ENCODE results near the gene BARHL1. TPM values are rescaled to one million over a fixed set of nuclear protein-coding genes. Genes with fewer than 3 reads are reported as not detected.
A peak's percentile ranks its signal among the peaks of the same experiment; 100 is the strongest.

The BARHL1 gene
- 0.52 TPM for polyA plus RNA-seq (2013, experiment 1 of 2)
- polyA plus RNA-seq (2013, experiment 2 of 2), result 0.51 TPM

GRCh38 chr9:132582276-132582785 is at the start of gene BARHL1:
Gene BARHL1, plus strand, starts transcription at chr9:132582606. Its CDS starts 192 bp downstream, at chr9:132582798.
- no peaks in the 10 kb centered on the region for H3K36me3 ChIP-seq (ENCODE audit: control insufficient read depth, insufficient read depth, low read length)
- 2 to 6% methylated on average over 17 to 30 of the region's 36 CpGs for WGBS, 2 experiments (ENCODE audit: insufficient coverage in 2 of 2)
- H3K4me3 ChIP-seq (ENCODE audit: extremely low read depth, insufficient read depth, low read length, poor library complexity, severe bottlenecking), result peak within 1 kb of the TSS; percentile 16

GRCh38 chr9:132534832-132535231 is 47.6 kb upstream of the BARHL1 start:
- peaks cover 9% of the 10 kb centered on the region for H3K9me3 ChIP-seq (ENCODE audit: control insufficient read depth, low read length)
- 67 to 88% methylated on average over 2 of the region's 2 CpGs for WGBS, 2 experiments (ENCODE audit: insufficient coverage in 2 of 2)

More at GRCh38 chr9:132582276-132582785, at the start of gene BARHL1:
- H3K9me3 ChIP-seq (ENCODE audit: control insufficient read depth, low read length), result no peaks in the 10 kb centered on the region
- peaks cover 39% of the 10 kb centered on the region for H3K4me1 ChIP-seq (ENCODE audit: control insufficient read depth, insufficient read depth, low read length, poor library complexity, severe bottlenecking)
- H3K27ac ChIP-seq (ENCODE audit: low read depth, low read length, severe bottlenecking), result no peak within 1 kb of the TSS

GRCh38 chr9:132536124-132536523 is 46.3 kb upstream of the BARHL1 start:
- Histone ChIP-seq H3K27ac (ENCODE audit: low read depth, low read length, severe bottlenecking) (no peak overlapping the region), H3K4me3 (ENCODE audit: extremely low read depth, insufficient read depth, low read length, poor library complexity, severe bottlenecking) (no peak overlapping the region), H3K9me3 (ENCODE audit: control insufficient read depth, low read length) (peaks cover 9% of the 10 kb centered on the region), H3K36me3 (ENCODE audit: control insufficient read depth, insufficient read depth, low read length) (no peaks in the 10 kb centered on the region), H3K4me1 (ENCODE audit: control insufficient read depth, insufficient read depth, low read length, poor library complexity, severe bottlenecking) (no peaks in the 10 kb centered on the region)
- no CpG with 5 or more reads among the region's 1 CpG for WGBS, 2 experiments (ENCODE audit: insufficient coverage in 2 of 2)

More at GRCh38 chr9:132534832-132535231, 47.6 kb upstream of the BARHL1 start:
- no peaks in the 10 kb centered on the region for H3K36me3 ChIP-seq (ENCODE audit: control insufficient read depth, insufficient read depth, low read length)
- H3K4me3 ChIP-seq (ENCODE audit: extremely low read depth, insufficient read depth, low read length, poor library complexity, severe bottlenecking), result no peak overlapping the region
- no peaks in the 10 kb centered on the region for H3K4me1 ChIP-seq (ENCODE audit: control insufficient read depth, insufficient read depth, low read length, poor library complexity, severe bottlenecking)
- no peak overlapping the region for H3K27ac ChIP-seq (ENCODE audit: low read depth, low read length, severe bottlenecking)

GRCh38 chr9:132537352-132537751 is 45.1 kb upstream of the BARHL1 start:
- 87% methylated on average over 9 to 10 of the region's 12 CpGs for whole genome bisulfite sequencing, 2 experiments (ENCODE audit: insufficient coverage in 2 of 2)
- H3K4me3 ChIP-seq (ENCODE audit: extremely low read depth, insufficient read depth, low read length, poor library complexity, severe bottlenecking), result no peak overlapping the region
- H3K9me3 ChIP-seq (ENCODE audit: control insufficient read depth, low read length), result peaks cover 9% of the 10 kb centered on the region
- no peaks in the 10 kb centered on the region for H3K4me1 ChIP-seq (ENCODE audit: control insufficient read depth, insufficient read depth, low read length, poor library complexity, severe bottlenecking)
- H3K36me3 ChIP-seq (ENCODE audit: control insufficient read depth, insufficient read depth, low read length), result no peaks in the 10 kb centered on the region
- H3K27ac ChIP-seq (ENCODE audit: low read depth, low read length, severe bottlenecking), result no peak overlapping the region

GRCh38 chr9:132538071-132538470 is 44.3 kb upstream of the BARHL1 start:
- no peaks in the 10 kb centered on the region for H3K4me1 ChIP-seq (ENCODE audit: control insufficient read depth, insufficient read depth, low read length, poor library complexity, severe bottlenecking)
- H3K36me3 ChIP-seq (ENCODE audit: control insufficient read depth, insufficient read depth, low read length), result no peaks in the 10 kb centered on the region
- H3K27ac ChIP-seq (ENCODE audit: low read depth, low read length, severe bottlenecking), result no peak overlapping the region
- peaks cover 9% of the 10 kb centered on the region for H3K9me3 ChIP-seq (ENCODE audit: control insufficient read depth, low read length)
- 90 to 93% methylated on average over 8 of the region's 8 CpGs for WGBS, 2 experiments (ENCODE audit: insufficient coverage in 2 of 2)
- no peak overlapping the region for H3K4me3 ChIP-seq (ENCODE audit: extremely low read depth, insufficient read depth, low read length, poor library complexity, severe bottlenecking)

GRCh38 chr9:132539096-132539495 is 43.3 kb upstream of the BARHL1 start:
- 93 to 94% methylated on average over 6 to 7 of the region's 7 CpGs for WGBS, 2 experiments (ENCODE audit: insufficient coverage in 2 of 2)
- Histone ChIP-seq H3K27ac (ENCODE audit: low read depth, low read length, severe bottlenecking) (no peak overlapping the region), H3K9me3 (ENCODE audit: control insufficient read depth, low read length) (peaks cover 6% of the 10 kb centered on the region), H3K36me3 (ENCODE audit: control insufficient read depth, insufficient read depth, low read length) (no peaks in the 10 kb centered on the region), H3K4me1 (ENCODE audit: control insufficient read depth, insufficient read depth, low read length, poor library complexity, severe bottlenecking) (no peaks in the 10 kb centered on the region), H3K4me3 (ENCODE audit: extremely low read depth, insufficient read depth, low read length, poor library complexity, severe bottlenecking) (no peak overlapping the region)

- H3K9me3 ChIP-seq (ENCODE audit: control insufficient read depth, low read length), result no peaks in the 10 kb centered on the region
- no peak overlapping the region for H3K4me3 ChIP-seq (ENCODE audit: extremely low read depth, insufficient read depth, low read length, poor library complexity, severe bottlenecking)
- no peak overlapping the region for H3K27ac ChIP-seq (ENCODE audit: low read depth, low read length, severe bottlenecking)
- H3K36me3 ChIP-seq (ENCODE audit: control insufficient read depth, insufficient read depth, low read length), result no peaks in the 10 kb centered on the region
- WGBS, 2 experiments (ENCODE audit: insufficient coverage in 2 of 2), result 87% methylated on average over 4 to 6 of the region's 8 CpGs
- H3K4me1 ChIP-seq (ENCODE audit: control insufficient read depth, insufficient read depth, low read length, poor library complexity, severe bottlenecking), result peaks cover 2% of the 10 kb centered on the region
Measured at GRCh38 chr9:132541051-132541450, 41.4 kb upstream of the BARHL1 start.

GRCh38 chr9:132541870-132542830 is 40.3 kb upstream of the BARHL1 start:
- Histone ChIP-seq H3K27ac (ENCODE audit: low read depth, low read length, severe bottlenecking) (no peak overlapping the region), H3K4me3 (ENCODE audit: extremely low read depth, insufficient read depth, low read length, poor library complexity, severe bottlenecking) (no peak overlapping the region), H3K9me3 (ENCODE audit: control insufficient read depth, low read length) (no peaks in the 10 kb centered on the region), H3K4me1 (ENCODE audit: control insufficient read depth, insufficient read depth, low read length, poor library complexity, severe bottlenecking) (peaks cover 7% of the 10 kb centered on the region), H3K36me3 (ENCODE audit: control insufficient read depth, insufficient read depth, low read length) (no peaks in the 10 kb centered on the region)
- 90 to 95% methylated on average over 16 to 17 of the region's 19 CpGs for WGBS, 2 experiments (ENCODE audit: insufficient coverage in 2 of 2)

- no peaks in the 10 kb centered on the region for H3K9me3 ChIP-seq (ENCODE audit: control insufficient read depth, low read length)
- H3K27ac ChIP-seq (ENCODE audit: low read depth, low read length, severe bottlenecking), result no peak overlapping the region
- WGBS, 2 experiments (ENCODE audit: insufficient coverage in 2 of 2), result 100% methylated on average over 3 of the region's 4 CpGs
- H3K36me3 ChIP-seq (ENCODE audit: control insufficient read depth, insufficient read depth, low read length), result no peaks in the 10 kb centered on the region
- no peak overlapping the region for H3K4me3 ChIP-seq (ENCODE audit: extremely low read depth, insufficient read depth, low read length, poor library complexity, severe bottlenecking)
- peaks cover 7% of the 10 kb centered on the region for H3K4me1 ChIP-seq (ENCODE audit: control insufficient read depth, insufficient read depth, low read length, poor library complexity, severe bottlenecking)
Measured at GRCh38 chr9:132543251-132543650, 39.2 kb upstream of the BARHL1 start.

GRCh38 chr9:132543960-132544359 is 38.4 kb upstream of the BARHL1 start:
- WGBS, 2 experiments (ENCODE audit: insufficient coverage in 2 of 2), result 85 to 86% methylated on average over 19 to 20 of the region's 21 CpGs
- Histone ChIP-seq H3K36me3 (ENCODE audit: control insufficient read depth, insufficient read depth, low read length) (no peaks in the 10 kb centered on the region), H3K4me3 (ENCODE audit: extremely low read depth, insufficient read depth, low read length, poor library complexity, severe bottlenecking) (no peak overlapping the region), H3K27ac (ENCODE audit: low read depth, low read length, severe bottlenecking) (no peak overlapping the region), H3K4me1 (ENCODE audit: control insufficient read depth, insufficient read depth, low read length, poor library complexity, severe bottlenecking) (peaks cover 13% of the 10 kb centered on the region), H3K9me3 (ENCODE audit: control insufficient read depth, low read length) (no peaks in the 10 kb centered on the region)

GRCh38 chr9:132545578-132545977 is 36.8 kb upstream of the BARHL1 start:
- no peak overlapping the region for H3K27ac ChIP-seq (ENCODE audit: low read depth, low read length, severe bottlenecking)
- 93 to 95% methylated on average over 5 to 7 of the region's 9 CpGs for WGBS, 2 experiments (ENCODE audit: insufficient coverage in 2 of 2)
- H3K4me1 ChIP-seq (ENCODE audit: control insufficient read depth, insufficient read depth, low read length, poor library complexity, severe bottlenecking), result peaks cover 19% of the 10 kb centered on the region

More at GRCh38 chr9:132545578-132545977, 36.8 kb upstream of the BARHL1 start:
- no peaks in the 10 kb centered on the region for H3K36me3 ChIP-seq (ENCODE audit: control insufficient read depth, insufficient read depth, low read length)
- no peak overlapping the region for H3K4me3 ChIP-seq (ENCODE audit: extremely low read depth, insufficient read depth, low read length, poor library complexity, severe bottlenecking)
- no peaks in the 10 kb centered on the region for H3K9me3 ChIP-seq (ENCODE audit: control insufficient read depth, low read length)

All from mesodermal cell (in vitro differentiated cells).